GM12874 (cell line): ENCODE results near the gene CATSPERE.

ENCODE experiments used
- TF ChIP-seq, protein P1 (sequence below): IDR thresholded peaks from 2 replicates; pipeline ENCODE4 v1.5.1; 2011; ENCODE audit warnings: low read depth, mild to moderate bottlenecking, control low read depth, low read length, moderate library complexity; ENCODE audit not compliant: insufficient read depth

CATSPERE gene

DNA sequence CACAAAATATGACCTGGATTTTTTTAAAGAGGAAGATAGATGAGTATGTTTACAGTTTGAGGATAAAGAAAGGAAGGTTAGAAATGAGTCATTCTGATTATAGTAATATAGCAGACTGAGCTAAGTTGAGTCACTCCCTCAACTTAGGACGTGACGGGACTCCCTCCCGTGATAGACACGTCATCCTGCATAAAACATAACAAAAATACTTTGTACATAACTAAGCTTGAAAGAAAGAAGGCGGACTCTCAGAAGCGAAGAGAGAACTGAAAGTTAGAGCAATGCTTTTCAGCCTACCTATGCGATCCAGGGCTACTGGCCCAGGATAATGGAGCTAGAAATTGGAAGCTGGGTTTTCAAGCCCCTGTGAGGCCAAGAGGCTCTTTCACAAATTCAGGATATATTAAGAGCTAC is 138.9 kb downstream of the CATSPERE start:
- TF ChIP-seq, protein P1, sequence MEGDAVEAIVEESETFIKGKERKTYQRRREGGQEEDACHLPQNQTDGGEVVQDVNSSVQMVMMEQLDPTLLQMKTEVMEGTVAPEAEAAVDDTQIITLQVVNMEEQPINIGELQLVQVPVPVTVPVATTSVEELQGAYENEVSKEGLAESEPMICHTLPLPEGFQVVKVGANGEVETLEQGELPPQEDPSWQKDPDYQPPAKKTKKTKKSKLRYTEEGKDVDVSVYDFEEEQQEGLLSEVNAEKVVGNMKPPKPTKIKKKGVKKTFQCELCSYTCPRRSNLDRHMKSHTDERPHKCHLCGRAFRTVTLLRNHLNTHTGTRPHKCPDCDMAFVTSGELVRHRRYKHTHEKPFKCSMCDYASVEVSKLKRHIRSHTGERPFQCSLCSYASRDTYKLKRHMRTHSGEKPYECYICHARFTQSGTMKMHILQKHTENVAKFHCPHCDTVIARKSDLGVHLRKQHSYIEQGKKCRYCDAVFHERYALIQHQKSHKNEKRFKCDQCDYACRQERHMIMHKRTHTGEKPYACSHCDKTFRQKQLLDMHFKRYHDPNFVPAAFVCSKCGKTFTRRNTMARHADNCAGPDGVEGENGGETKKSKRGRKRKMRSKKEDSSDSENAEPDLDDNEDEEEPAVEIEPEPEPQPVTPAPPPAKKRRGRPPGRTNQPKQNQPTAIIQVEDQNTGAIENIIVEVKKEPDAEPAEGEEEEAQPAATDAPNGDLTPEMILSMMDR: no peak

DNA sequence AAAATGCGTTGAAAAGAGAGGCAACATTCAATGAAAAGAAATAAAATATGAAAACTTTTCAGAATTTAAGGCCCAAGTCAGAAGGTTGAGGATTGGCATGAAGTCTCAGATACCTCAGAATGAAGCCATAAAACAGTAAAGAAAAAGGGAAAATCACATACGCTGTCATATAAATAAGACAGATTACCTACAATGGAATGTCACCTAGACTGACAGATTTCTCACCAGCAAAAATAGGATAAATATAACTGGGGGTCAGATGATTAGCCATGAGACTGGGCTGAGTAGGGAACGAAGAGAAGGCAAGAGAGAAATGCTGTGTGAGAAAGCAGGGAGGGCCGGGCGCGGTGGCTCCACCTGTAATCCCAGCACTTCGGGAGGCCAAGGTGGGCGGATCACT is 140.3 kb downstream of the CATSPERE start:
- TF ChIP-seq, protein P1: no peak

DNA sequence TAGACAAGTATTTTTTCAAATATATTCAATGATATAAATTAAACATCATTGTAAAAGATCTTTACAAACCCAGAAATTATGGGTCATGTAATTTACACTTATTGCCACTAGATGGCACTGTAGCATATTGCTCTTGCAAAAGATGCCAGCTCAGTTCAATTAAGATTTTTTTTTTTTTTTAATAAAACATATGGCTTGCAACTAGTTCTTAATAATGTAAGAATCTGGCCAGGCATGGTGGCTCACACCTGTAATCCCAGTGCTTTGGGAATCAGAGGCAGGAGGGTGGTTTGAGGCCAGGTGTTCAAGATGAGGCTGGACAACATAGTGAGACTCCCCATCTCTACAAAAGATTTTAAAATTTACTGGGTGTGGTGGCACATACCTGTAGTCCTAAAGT is 142.4 kb downstream of the CATSPERE start:
- TF ChIP-seq, protein P1: peak; percentile 22; the same call in 1 of the 2 replicates

DNA sequence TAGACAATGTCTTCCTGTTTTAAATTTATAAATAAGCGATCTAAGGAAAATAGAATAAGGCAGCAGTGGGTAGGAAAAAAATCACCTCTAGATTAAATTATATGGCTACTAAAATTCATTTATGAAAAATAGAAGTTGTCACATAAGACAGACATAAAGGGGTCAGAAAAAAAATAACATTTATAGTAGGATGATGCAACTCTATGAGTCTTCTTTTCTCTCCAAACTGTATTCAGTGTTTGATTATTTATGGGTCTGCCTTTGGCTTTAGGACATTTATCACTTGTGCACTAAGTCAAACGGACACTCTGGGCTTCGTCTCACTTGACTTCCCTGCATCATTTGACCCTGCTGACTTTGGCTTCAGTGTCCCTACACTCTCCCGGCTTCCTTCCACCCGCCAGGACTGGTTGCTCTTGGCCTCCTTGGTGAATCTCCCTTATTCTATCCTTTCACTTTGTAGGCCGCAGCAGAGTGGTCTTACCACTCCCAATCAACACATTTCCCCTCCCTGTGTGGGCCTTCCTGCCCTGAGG is 144.8 kb downstream of the CATSPERE start:
- TF ChIP-seq, protein P1: no peak

DNA sequence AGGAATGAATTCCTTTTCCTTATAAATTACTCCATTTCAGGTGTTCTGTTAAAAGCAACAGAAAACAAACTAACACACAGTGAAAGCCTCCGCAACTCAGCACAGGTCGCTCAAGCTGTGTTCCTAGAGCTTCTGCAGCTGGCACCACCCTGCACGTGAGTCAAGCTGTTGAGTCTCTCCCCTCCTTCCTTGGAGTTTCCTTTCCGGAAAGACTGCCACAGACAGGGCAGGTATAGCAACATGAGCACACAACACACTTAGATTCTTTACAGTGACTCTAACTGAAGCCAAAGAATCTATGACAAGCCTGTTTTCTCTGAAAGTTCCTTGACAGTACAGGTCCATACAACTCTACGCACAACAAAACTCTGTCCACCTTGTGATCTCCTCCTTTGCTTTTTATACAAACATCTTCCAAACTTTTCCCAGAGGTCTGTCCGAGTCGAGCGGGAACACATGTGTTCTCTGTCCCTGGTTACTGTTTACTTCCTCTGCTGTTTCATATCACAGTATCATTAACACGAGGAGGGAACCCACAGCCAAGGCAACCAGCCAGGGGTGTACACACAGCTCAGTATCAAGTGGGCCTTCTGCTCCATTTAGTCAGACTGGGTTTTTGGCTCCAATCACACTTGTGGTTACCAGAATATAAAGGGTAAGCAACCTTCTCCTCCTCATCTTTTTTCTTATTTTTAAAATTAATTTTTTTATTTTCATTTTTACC is 153.2 kb downstream of the CATSPERE start:
- TF ChIP-seq, protein P1: no peak

DNA sequence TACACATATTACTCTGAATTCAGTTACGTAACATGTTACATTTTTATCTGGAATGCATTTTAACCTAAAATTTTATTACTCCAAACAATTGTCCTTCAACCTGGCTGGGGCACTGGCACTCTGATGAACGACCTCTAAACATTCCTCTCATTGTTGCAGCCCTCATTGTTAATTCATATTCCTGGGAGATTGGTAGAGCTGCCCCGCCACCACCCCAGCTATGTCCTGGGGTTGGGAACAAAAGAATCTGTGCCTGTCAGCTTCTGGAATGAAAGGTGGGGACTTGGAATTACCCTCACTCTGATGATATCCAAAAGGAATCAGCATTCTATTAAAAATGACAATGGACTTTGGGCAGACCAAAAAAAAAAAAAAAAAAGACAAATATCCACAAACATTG is 153.8 kb downstream of the CATSPERE start:
- TF ChIP-seq, protein P1: no peak

DNA sequence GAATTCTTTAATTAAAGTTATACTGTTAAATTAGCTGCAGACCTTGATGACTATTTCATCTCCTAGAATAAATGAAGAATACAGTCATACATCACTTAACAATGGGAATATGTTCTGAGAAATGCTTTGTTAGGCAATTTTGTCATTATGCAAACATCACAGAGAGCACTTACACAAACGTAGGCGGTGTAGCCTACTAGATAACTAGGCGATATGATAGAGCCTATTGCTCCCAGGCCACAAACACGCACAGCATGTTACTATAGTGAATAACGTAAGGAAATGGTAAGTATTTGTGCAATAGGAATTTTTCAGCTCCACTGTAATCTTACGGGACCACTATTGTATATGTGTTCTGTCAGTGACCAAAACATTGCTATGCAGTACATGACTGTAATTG is 154.2 kb downstream of the CATSPERE start:
- TF ChIP-seq, protein P1: no peak
